ENCODE data around the gene SLC25A34.
"Not testable (repeated sequence)": the region's sequence is repeated elsewhere in the genome, so short reads cannot be mapped to it uniquely, and the experiment has no call there.

The SLC25A34 gene

DNA sequence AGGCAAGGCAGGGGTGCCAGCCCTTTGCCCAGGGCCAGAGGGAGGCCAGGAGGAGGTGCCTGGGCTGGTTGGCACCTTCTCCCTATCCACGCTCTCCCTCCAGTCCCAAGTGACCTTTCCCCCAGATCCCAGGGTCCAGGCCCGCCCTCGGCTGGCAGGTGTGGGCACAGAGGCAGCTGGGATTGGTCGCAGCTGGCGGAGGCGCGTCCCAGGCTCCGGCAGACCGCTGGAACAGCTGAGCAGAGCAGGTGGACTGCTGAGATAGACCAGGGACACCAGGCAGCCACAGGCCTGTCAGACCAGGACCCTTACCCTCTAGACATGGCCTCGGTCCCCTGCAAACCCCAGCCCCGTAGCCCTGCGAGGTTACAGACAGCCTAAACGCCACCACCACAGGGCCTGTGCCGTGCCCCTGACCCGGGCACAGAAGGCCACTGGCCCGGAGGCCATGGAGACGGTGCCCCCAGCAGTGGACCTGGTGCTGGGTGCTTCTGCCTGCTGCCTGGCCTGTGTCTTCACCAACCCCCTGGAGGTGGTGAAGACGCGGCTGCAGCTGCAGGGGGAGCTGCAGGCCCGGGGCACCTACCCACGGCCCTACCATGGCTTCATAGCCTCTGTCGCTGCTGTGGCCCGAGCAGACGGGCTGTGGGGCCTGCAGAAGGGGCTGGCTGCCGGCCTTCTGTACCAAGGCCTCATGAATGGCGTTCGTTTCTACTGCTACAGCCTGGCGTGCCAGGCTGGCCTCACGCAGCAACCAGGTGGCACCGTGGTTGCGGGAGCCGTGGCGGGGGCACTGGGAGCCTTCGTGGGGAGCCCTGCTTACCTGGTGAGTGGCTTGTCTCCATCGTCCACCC is at the start of gene SLC25A34:
SLC25A34 (plus strand) TSS at position 221 of the 854 bp plus-strand sequence; CDS start at position 449, 228 bp downstream.
- DNase-seq (ENCODE audit: low read depth), result no peak

- DNase-seq (ENCODE audit: low read depth), result no peak
Measured at GRCh38 chr1:15687446-15687845, 48.6 kb upstream of the SLC25A34 start.

DNA sequence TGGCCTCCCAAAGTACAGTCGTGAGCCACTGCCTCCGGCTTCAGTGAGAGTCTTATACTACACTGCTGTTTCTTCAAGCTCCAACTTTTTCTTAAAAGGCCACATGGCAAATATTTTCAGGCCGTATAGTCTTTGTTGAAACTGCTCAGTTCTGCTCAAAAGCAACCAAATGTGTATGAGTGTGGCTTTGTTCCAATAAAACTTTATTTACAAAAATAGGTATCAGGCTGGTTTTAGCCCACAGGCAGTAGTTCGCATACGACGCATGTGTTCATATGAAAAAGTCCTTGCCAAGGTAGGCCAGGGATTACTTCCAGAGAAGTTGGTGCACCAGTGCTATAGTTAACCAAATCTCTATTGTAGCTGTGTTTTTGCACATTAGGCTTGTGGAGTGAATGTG is 45.7 kb upstream of the SLC25A34 start:
- no peak for DNase-seq (ENCODE audit: low read depth)

GRCh38 chr1:15691434-15692032 is 44.5 kb upstream of the SLC25A34 start:
- DNase-seq (ENCODE audit: low read depth), result no peak

DNA sequence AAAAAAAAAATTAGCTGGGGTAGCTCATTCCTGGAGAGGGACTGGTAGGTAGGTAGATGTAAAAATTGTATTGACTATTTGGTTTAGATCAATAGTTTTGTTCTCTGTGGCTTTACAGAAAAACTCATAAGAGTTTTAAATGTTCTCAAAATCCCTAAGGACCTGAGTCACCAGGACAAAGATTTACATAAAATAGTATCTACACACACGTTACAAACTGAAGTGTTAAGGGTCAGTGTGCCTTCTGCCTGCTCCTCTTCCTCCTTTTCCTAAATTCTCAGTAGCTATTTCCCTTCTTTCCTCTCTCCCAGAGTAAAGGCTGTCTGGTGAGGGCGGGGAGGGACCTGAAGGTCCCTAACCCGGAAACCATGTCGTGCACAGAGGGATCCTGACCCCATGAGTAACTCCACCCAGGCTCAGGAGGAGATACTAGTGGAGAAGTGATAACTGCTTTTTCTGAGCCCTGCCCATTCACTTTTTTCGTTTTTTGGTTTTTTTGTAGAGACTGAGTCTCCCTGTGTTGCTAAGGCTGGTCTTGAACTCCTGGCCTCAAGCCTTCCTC is 43.9 kb upstream of the SLC25A34 start:
- no peak for DNase-seq (ENCODE audit: low read depth)

DNA sequence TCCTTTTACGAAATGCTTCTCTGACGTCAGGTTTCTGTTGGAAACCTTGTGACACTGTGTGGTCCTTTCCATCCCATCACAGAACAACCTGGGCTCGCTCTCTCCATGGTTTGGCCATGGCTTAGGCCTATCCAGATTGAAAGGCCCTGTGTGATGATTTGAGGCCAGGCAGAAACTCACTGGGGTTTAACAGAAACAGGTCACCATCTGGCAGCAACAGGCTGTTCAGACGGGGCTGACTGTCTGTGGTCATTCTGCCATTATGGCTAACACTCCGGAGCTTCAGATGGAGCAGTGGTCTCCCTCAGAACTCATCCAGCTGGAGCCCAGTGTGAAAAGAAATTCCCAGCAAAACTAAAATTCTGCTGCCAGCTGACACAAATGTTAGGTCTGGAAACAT is 42.7 kb upstream of the SLC25A34 start:
- no peak for DNase-seq (ENCODE audit: low read depth)

DNA sequence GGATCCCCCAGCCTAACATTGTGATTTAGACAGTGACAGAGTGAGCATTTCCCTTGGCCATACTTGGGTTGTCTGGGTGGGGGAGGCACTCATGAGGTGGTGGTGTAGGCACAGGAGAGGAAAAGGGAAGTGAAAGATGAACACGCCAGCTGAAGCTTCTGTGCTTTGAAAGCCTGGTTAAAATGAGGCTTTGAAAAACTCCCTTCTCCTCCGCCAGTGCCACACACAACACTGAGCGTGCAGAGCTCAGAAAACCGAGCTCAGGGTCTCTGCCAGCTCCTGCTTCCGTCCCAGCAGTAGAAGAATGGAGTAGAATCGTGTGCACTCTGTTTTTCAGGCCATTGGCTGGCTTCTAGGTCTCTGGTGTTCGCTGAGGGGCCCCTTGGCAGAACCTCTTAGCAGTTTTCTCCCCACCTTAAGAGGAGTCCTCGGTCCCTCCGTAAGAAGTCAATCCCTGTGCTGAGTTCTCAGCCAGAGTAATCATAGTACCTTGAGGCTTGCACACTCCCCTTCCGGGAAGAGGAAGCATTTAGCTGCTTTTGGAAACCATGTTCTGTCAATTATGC is 39.0 kb upstream of the SLC25A34 start:
- DNase-seq (ENCODE audit: low read depth), result no peak

- no peak for DNase-seq (ENCODE audit: low read depth)
Measured at GRCh38 chr1:15698201-15698600, 37.9 kb upstream of the SLC25A34 start.

DNA sequence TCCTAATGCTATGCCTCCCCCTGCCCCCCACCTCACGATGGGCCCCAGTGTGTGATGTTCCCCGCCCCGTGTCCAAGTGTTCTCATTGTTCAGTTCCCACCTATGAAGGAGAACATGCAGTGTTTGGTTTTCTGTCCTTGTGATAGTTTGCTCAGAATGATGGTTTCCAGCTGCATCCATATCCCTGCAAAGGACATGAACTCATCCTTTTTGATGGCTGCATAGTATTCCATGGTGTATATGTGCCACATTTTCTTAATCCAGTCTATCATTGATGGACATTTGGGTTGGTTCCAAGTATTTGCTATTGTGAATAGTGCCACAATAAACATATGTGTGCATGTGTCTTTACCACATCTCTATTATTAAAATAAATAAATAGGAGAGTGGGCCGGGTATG is 36.7 kb upstream of the SLC25A34 start:
- not testable (repeated sequence) for DNase-seq (ENCODE audit: low read depth)

- no peak for DNase-seq (ENCODE audit: low read depth)
Measured at GRCh38 chr1:15700508-15700907, 35.5 kb upstream of the SLC25A34 start.

DNA sequence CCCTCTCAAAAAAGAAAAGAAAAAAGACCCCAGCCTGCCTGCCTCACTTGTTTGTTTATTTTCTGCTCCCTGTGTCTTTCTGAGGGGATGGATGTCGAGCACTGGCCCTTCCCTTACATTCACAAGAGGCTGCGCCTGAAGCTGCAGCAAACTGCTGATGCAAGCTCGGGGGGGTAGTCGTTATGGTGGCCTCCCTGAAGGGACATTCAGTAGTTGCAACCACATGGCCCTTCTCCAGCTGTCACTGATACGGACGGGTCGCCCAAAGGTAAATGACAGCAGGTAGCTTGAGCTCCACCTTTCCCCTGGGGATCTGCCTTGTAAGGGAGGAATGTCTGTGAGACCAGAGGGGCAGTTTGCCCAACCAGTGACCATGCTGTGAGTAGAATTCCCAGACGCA is 34.3 kb upstream of the SLC25A34 start:
- no peak for DNase-seq (ENCODE audit: low read depth)

DNA sequence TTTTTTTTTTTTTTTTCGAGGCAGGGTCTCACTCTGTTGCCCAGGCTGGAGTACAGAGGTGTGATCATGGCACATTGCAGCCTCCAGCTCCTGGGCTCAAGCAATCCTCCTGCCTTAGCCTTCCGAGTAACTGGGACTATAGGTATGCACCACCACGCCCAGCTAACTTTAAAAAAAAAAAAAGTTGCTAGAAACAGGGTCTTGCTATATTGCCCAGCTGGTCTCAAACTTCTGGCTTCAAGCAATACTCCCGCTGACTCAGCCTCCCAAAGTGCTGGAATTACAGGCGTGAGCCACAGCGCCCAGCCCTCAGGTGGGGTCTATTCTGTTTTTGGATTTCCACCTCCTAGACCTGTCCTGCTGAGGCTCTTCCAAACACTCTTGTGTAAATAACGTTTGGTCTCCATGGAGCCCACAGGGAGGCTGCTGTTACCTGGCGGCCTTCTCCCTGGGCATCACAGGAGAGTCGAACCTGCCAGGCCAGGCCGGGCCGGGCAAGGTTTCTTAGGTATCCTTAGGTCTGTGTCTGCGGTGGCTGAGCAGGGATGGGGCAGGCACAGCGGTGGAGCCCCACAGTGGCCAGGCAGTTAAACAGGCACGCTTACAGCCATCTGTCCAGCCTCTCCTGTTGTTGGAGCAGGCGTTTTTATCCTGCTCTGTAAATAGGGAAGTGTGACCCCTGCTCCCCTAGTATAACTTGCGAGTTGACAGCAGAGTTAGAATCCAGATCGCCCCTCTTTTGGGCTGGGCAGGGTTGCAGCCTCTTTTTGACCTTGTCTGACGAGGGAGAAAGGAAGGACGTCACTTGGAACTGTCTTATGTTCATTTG is 33.1 kb upstream of the SLC25A34 start:
- no peak for DNase-seq (ENCODE audit: low read depth)

GRCh38 chr1:15703562-15703961 is 32.5 kb upstream of the SLC25A34 start:
- no peak for DNase-seq (ENCODE audit: low read depth)

DNA sequence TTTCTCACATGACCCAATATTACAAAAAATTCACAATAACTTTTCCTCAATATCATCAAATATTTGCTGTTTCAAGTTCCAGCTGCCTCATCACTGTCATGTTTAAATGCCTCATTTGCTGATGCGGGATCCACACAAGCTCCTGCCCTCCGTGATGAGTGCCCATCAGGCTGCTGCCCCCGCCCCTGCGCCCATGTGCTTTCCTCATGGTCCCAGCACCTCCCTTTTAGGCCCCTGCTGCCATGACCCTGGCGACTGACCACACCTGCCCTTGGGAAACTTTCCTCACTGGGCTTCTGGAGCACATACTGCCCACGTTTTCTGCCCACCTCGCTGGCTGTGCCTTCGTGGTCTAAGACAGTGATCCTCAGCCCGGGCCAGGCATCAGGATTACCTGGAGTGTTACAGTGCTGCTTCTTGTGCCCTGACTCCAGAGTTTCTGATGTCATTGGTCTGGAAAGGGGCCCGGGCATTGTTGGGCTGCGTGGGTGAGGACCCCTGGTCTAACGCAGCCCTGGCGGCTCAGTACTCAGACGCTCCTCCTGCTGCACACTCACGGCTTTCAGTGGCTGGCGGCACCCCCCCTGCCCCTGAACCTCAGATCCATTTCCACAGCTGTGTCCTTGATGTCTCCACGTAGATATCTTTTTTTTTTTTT is 31.4 kb upstream of the SLC25A34 start:
- DNase-seq (ENCODE audit: low read depth), result no peak

- no peak for DNase-seq (ENCODE audit: low read depth)
Measured at GRCh38 chr1:15705184-15705566, 30.9 kb upstream of the SLC25A34 start.

DNA sequence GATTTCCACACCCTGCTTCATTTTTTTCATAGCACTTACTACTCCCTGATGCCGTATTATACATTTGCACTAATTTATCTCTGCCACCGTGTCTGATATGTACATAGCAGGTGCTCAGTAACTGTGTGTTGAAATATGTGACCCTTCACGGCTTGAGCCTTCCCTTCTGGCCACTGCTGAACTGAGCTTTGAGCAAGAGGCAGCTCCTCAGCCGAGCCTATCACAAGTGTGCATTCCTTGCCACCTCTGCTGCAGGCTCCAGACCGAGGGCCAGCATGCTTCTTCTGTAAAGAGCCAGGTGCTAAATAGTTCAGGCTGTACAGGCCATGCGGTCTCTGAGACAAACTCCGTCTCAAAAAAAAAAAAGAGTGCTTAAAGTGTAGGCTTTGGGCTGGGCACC is 29.3 kb upstream of the SLC25A34 start:
- DNase-seq (ENCODE audit: low read depth), result no peak

GRCh38 chr1:15707239-15707925 is 28.7 kb upstream of the SLC25A34 start:
- no peak for DNase-seq (ENCODE audit: low read depth)

GRCh38 chr1:15708486-15709137 is 27.4 kb upstream of the SLC25A34 start:
- no peak for DNase-seq (ENCODE audit: low read depth)

- DNase-seq (ENCODE audit: low read depth), result no peak
Measured at GRCh38 chr1:15709226-15709625, 26.8 kb upstream of the SLC25A34 start.

GRCh38 chr1:15712168-15712567 is 23.9 kb upstream of the SLC25A34 start:
- DNase-seq (ENCODE audit: low read depth), result no peak
